Mesendoderm (in vitro differentiated cells): ENCODE measurements around the gene NR5A2.

Experiments
- DNase-seq: peaks from one replicate; pipeline ENCODE4 v3.0.0; 2013
- H2AK5ac ChIP-seq: 2 replicates; pipeline ENCODE4 v1.6.1; 2013; ENCODE audit warnings: low read length, inconsistent platforms
- H2BK120ac ChIP-seq: 2 replicates; pipeline ENCODE4 v1.6.1; 2013; ENCODE audit warnings: low read depth, mild to moderate bottlenecking, low read length, moderate library complexity, mixed read lengths
- H2BK15ac ChIP-seq: replicated peaks from 2 replicates; pipeline ENCODE4 v1.6.1; 2013; ENCODE audit warnings: low read depth, mild to moderate bottlenecking, moderate library complexity
- H2BK5ac ChIP-seq: 2 replicates; pipeline ENCODE4 v1.6.1; 2013; ENCODE audit warnings: low read length, inconsistent platforms
- H3K18ac ChIP-seq: 2 replicates; pipeline ENCODE4 v1.6.1; 2013; ENCODE audit warnings: mild to moderate bottlenecking, low read length, mixed read lengths
- H3K23ac ChIP-seq: one replicate; pipeline ENCODE4 v1.6.1; 2013; ENCODE audit warnings: low read length
- H3K27ac ChIP-seq: 2 replicates; pipeline ENCODE4 v1.5.1; 2013; ENCODE audit warnings: low read depth, mild to moderate bottlenecking, inconsistent platforms, low read length, moderate library complexity
- H3K27me3 ChIP-seq: 2 replicates; pipeline ENCODE4 v1.6.1; 2013; ENCODE audit warnings: low read length, control low read depth, mild to moderate bottlenecking, inconsistent platforms; ENCODE audit not compliant: insufficient read depth, poor library complexity
- H3K36me3 ChIP-seq: 2 replicates; pipeline ENCODE4 v1.6.1; 2013; ENCODE audit warnings: low read length, inconsistent platforms; ENCODE audit not compliant: control insufficient read depth, insufficient read depth
- H3K4ac ChIP-seq: one replicate; pipeline ENCODE4 v1.6.1; 2013; ENCODE audit warnings: low read depth, mild to moderate bottlenecking, low read length, moderate library complexity
- H3K4me1 ChIP-seq: 2 replicates; pipeline ENCODE4 v1.6.1; 2013; ENCODE audit warnings: low read depth, low read length, inconsistent platforms; ENCODE audit not compliant: control insufficient read depth
- H3K4me2 ChIP-seq: 2 replicates; pipeline ENCODE4 v1.6.1; 2013; ENCODE audit warnings: low read length
- H3K4me3 ChIP-seq: 2 replicates; pipeline ENCODE4 v1.5.1; 2013; ENCODE audit warnings: mild to moderate bottlenecking, low read length
- H3K56ac ChIP-seq: one replicate; pipeline ENCODE4 v1.6.1; 2013; ENCODE audit warnings: low read length
- H3K79me1 ChIP-seq: 2 replicates; pipeline ENCODE4 v1.6.1; 2013; ENCODE audit warnings: low read length, inconsistent platforms
- H3K79me2 ChIP-seq: 2 replicates; pipeline ENCODE4 v1.6.1; 2013; ENCODE audit warnings: mild to moderate bottlenecking, low read length; ENCODE audit not compliant: control insufficient read depth, insufficient read depth
- H3K9ac ChIP-seq: 2 replicates; pipeline ENCODE4 v1.6.1; 2013; ENCODE audit warnings: low read length, inconsistent platforms
- H4K5ac ChIP-seq: one replicate; pipeline ENCODE4 v1.6.1; 2013; ENCODE audit warnings: low read length
- H4K8ac ChIP-seq: one replicate; pipeline ENCODE4 v1.6.1; 2013; ENCODE audit warnings: low read depth, mild to moderate bottlenecking, control low read depth, low read length, moderate library complexity
- WGBS: extraction: QIAGEN DNeasy Blood & Tissue Kit; methylation state at CpG from one replicate; pipeline ENCODE4 v1.1.7; 2013; ENCODE audit warnings: low lambda C conversion rate, missing lambda C conversion rate; ENCODE audit not compliant: insufficient coverage; ENCODE audit errors: extremely low coverage; 5-methylcytosine and 5-hydroxymethylcytosine counted together

The NR5A2 gene

GRCh38 chr1:200131551-200132125 lies 104.1 kb downstream of the NR5A2 start:
- no peak overlapping the region for H3K4me3 ChIP-seq
- no peaks in the 10 kb centered on the region for H3K27me3 ChIP-seq
- H3K4ac ChIP-seq, result no peak overlapping the region
- H4K5ac ChIP-seq, result no peak overlapping the region
- no peak overlapping the region for H2BK15ac ChIP-seq
- no peak overlapping the region for H2BK5ac ChIP-seq
- H3K56ac ChIP-seq, result no peak overlapping the region
- no peaks in the 10 kb centered on the region for H3K79me1 ChIP-seq
- no peak overlapping the region for H4K8ac ChIP-seq
- peaks cover 4% of the 10 kb centered on the region for H3K4me1 ChIP-seq
- no peak overlapping the region for H2BK120ac ChIP-seq
- H3K27ac ChIP-seq, result no peak overlapping the region
- no peak overlapping the region for H3K4me2 ChIP-seq
- WGBS, result no CpG with 5 or more reads among the region's 4 CpGs
- H2AK5ac ChIP-seq, result no peak overlapping the region
- DNase-seq, result peak; percentile 21
- H3K79me2 ChIP-seq, result no peaks in the 10 kb centered on the region
- H3K36me3 ChIP-seq, result no peaks in the 10 kb centered on the region
- no peak overlapping the region for H3K18ac ChIP-seq
- no peak overlapping the region for H3K9ac ChIP-seq
- H3K23ac ChIP-seq, result no peak overlapping the region

DNA sequence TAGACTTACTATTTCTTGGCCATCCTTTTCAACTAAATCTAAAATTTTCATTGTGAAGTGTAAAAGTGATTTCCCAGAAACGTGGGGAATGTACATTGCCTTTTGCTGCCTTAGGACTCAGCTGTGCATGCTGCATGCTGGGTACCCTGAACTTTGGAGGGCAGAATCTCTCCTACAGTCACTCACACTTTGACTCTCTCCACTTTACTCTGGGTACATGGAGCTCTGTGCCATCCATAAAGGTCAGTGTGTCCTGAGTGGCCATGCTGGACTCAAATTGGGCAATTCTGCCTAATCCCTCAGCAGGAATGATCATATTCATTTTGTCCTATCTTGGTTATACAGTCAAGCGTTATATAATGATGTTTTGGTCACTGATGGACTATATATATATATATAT lies 105.6 kb downstream of the NR5A2 start:
- no peak overlapping the region for H2BK5ac ChIP-seq
- no CpG with 5 or more reads among the region's 2 CpGs for WGBS

GRCh38 chr1:200134116-200134515 lies 106.6 kb downstream of the NR5A2 start:
- Histone ChIP-seq H3K4me1 (peaks cover 4% of the 10 kb centered on the region), H3K18ac (no peak overlapping the region), H2BK15ac (no peak overlapping the region), H3K56ac (no peak overlapping the region), H3K27ac (no peak overlapping the region), H4K8ac (no peak overlapping the region), H3K27me3 (no peaks in the 10 kb centered on the region), H3K4me2 (no peak overlapping the region), H3K9ac (no peak overlapping the region), H2AK5ac (no peak overlapping the region), H2BK5ac (no peak overlapping the region), H2BK120ac (no peak overlapping the region), H3K79me1 (no peaks in the 10 kb centered on the region), H3K79me2 (no peaks in the 10 kb centered on the region), H3K36me3 (no peaks in the 10 kb centered on the region), H3K23ac (no peak overlapping the region), H3K4ac (no peak overlapping the region), H3K4me3 (no peak overlapping the region), H4K5ac (no peak overlapping the region)
- no peak for DNase-seq
- no CpG with 5 or more reads among the region's 2 CpGs for WGBS

More for the DNA sequence above, 105.6 kb downstream of the NR5A2 start:
- Histone ChIP-seq H3K4ac (no peak overlapping the region), H3K9ac (no peak overlapping the region), H3K56ac (no peak overlapping the region), H3K18ac (no peak overlapping the region), H3K4me1 (peaks cover 4% of the 10 kb centered on the region), H3K4me2 (no peak overlapping the region), H2BK15ac (no peak overlapping the region), H3K27ac (no peak overlapping the region), H3K36me3 (no peaks in the 10 kb centered on the region), H3K79me2 (no peaks in the 10 kb centered on the region), H4K8ac (no peak overlapping the region), H2BK120ac (no peak overlapping the region), H3K23ac (no peak overlapping the region), H3K27me3 (no peaks in the 10 kb centered on the region), H2AK5ac (no peak overlapping the region), H3K79me1 (no peaks in the 10 kb centered on the region), H4K5ac (no peak overlapping the region), H3K4me3 (no peak overlapping the region)
- DNase-seq, result no peak

- Histone ChIP-seq H3K18ac (no peak overlapping the region), H3K56ac (no peak overlapping the region), H3K36me3 (no peaks in the 10 kb centered on the region), H3K4me2 (no peak overlapping the region), H3K27ac (no peak overlapping the region), H3K27me3 (no peaks in the 10 kb centered on the region), H2AK5ac (no peak overlapping the region), H4K5ac (no peak overlapping the region), H3K23ac (no peak overlapping the region), H2BK5ac (no peak overlapping the region), H4K8ac (no peak overlapping the region), H2BK120ac (no peak overlapping the region), H2BK15ac (no peak overlapping the region), H3K9ac (no peak overlapping the region), H3K79me1 (no peaks in the 10 kb centered on the region), H3K4me3 (no peak overlapping the region), H3K4me1 (no peaks in the 10 kb centered on the region), H3K4ac (no peak overlapping the region), H3K79me2 (no peaks in the 10 kb centered on the region)
- no CpG with 5 or more reads among the region's 2 CpGs for WGBS
- no peak for DNase-seq
These were observed 108.9 kb downstream of the NR5A2 start for GRCh38 chr1:200136384-200136783.

- no peak overlapping the region for H4K8ac ChIP-seq
- H3K27me3 ChIP-seq, result no peaks in the 10 kb centered on the region
- no peaks in the 10 kb centered on the region for H3K79me2 ChIP-seq
- H3K4me1 ChIP-seq, result no peaks in the 10 kb centered on the region
- no peak overlapping the region for H3K18ac ChIP-seq
- no peak overlapping the region for H3K23ac ChIP-seq
- H2AK5ac ChIP-seq, result no peak overlapping the region
- H3K36me3 ChIP-seq, result no peaks in the 10 kb centered on the region
- H3K27ac ChIP-seq, result no peak overlapping the region
- no peak overlapping the region for H2BK5ac ChIP-seq
- no peak overlapping the region for H2BK15ac ChIP-seq
- H3K4ac ChIP-seq, result no peak overlapping the region
- H3K79me1 ChIP-seq, result no peaks in the 10 kb centered on the region
- H3K4me2 ChIP-seq, result no peak overlapping the region
- H3K9ac ChIP-seq, result no peak overlapping the region
- peak; percentile 61 for DNase-seq
- no peak overlapping the region for H3K4me3 ChIP-seq
- H3K56ac ChIP-seq, result no peak overlapping the region
- no peak overlapping the region for H2BK120ac ChIP-seq
- H4K5ac ChIP-seq, result no peak overlapping the region
- no CpG with 5 or more reads among the region's 4 CpGs for WGBS
These were observed 112.2 kb downstream of the NR5A2 start for GRCh38 chr1:200139661-200140250.

DNA sequence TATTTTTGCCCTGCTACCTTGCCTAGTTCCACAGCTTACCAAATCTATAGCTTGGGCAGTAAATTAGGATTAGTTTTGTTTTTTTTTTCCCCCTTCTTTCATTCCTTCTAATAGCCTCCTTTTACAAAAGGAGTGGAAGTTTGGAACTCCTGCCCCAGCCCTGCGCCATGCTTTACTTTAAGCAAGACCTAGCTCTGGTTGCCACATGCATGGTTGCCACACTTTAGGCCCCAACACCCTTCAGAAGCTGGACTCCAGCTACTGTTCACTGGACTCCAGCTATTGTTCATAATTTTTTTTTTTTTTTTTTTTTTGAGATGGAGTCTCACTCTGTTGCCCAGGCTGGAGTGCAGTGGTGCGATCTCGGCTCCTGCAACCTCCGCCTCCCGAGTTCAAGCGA lies 115.8 kb downstream of the NR5A2 start:
- Histone ChIP-seq H3K9ac (no peak overlapping the region), H4K8ac (no peak overlapping the region), H3K56ac (no peak overlapping the region), H2BK120ac (no peak overlapping the region), H3K79me2 (no peaks in the 10 kb centered on the region), H2BK15ac (no peak overlapping the region), H3K4ac (no peak overlapping the region), H3K4me3 (no peak overlapping the region), H3K79me1 (no peaks in the 10 kb centered on the region), H3K4me2 (no peak overlapping the region), H3K4me1 (no peaks in the 10 kb centered on the region), H3K27ac (no peak overlapping the region), H3K23ac (no peak overlapping the region), H2BK5ac (no peak overlapping the region), H4K5ac (no peak overlapping the region), H3K27me3 (no peaks in the 10 kb centered on the region), H3K18ac (no peak overlapping the region), H3K36me3 (no peaks in the 10 kb centered on the region), H2AK5ac (no peak overlapping the region)
- WGBS, result no CpG with 5 or more reads among the region's 6 CpGs
- DNase-seq, result no peak
